GM12865 (cell line): ENCODE measurements around the gene PID1.

Experiments
- DNase-seq: peaks from one replicate; pipeline ENCODE4 v3.0.0; 2010; ENCODE audit warnings: low read depth
- H3K4me3 ChIP-seq: 2 replicates; pipeline ENCODE4 v1.5.1; 2011; ENCODE audit warnings: mild to moderate bottlenecking, low read depth, low read length, control low read depth
- CTCF ChIP-seq: IDR thresholded peaks from 2 replicates; pipeline ENCODE4 v1.5.1; 2011; ENCODE audit warnings: low read length, control low read depth, low read depth, inconsistent platforms; ENCODE audit not compliant: insufficient read depth; ENCODE audit errors: missing control alignments

The PID1 gene

GRCh38 chr2:229176136-229176535 lies 95.0 kb downstream of the PID1 start:
- no peak overlapping the region for H3K4me3 ChIP-seq
- no peak for DNase-seq
- no peak for TF ChIP-seq CTCF

GRCh38 chr2:229175497-229175863 lies 95.6 kb downstream of the PID1 start:
- DNase-seq: no peak
- no peak for TF ChIP-seq CTCF
- H3K4me3 ChIP-seq: no peak overlapping the region

GRCh38 chr2:229174794-229175496 lies 96.1 kb downstream of the PID1 start:
- no peak overlapping the region for H3K4me3 ChIP-seq
- DNase-seq: no peak
- TF ChIP-seq CTCF: no peak

- TF ChIP-seq CTCF: no peak
- no peak for DNase-seq
- H3K4me3 ChIP-seq: no peak overlapping the region
These were observed 97.2 kb downstream of the PID1 start for GRCh38 chr2:229173825-229174359.

GRCh38 chr2:229170916-229171315 lies 100.2 kb downstream of the PID1 start:
- H3K4me3 ChIP-seq: no peak overlapping the region
- TF ChIP-seq CTCF: no peak
- DNase-seq: no peak

- DNase-seq: no peak
- no peak for TF ChIP-seq CTCF
- no peak overlapping the region for H3K4me3 ChIP-seq
These were observed 100.9 kb downstream of the PID1 start for GRCh38 chr2:229170171-229170570.

- no peak overlapping the region for H3K4me3 ChIP-seq
- no peak for DNase-seq
- no peak for TF ChIP-seq CTCF
These were observed 101.3 kb downstream of the PID1 start for GRCh38 chr2:229169751-229170150.
